NCI-H524 (cell line): Measurements from ENCODE around the gene CHD2.
"Not testable (repeated sequence)": the region's sequence is repeated elsewhere in the genome, so short reads cannot be mapped to it uniquely, and the experiment has no call there.

ENCODE experiments used
- DNase-seq, 2 experiments: peaks; one replicate each; lab custom pipeline; 2025; lab: John Stamatoyannopoulos, UW

Gene CHD2

DNA sequence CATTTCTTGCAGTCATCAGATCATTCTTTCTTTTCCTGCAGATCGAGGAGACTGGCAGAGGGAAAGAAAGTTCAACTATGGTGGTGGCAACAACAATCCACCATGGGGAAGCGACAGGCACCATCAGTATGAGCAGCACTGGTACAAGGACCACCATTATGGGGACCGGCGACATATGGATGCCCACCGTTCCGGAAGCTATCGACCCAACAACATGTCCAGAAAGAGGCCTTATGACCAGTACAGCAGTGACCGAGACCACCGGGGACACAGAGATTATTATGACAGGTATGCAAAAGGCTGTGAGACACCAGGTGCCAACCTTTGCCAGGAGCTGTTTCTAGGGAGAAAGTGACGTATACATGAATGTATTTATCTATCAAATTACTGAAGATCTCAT is 119.8 kb downstream of the CHD2 start:
- DNase-seq = no peak

DNA sequence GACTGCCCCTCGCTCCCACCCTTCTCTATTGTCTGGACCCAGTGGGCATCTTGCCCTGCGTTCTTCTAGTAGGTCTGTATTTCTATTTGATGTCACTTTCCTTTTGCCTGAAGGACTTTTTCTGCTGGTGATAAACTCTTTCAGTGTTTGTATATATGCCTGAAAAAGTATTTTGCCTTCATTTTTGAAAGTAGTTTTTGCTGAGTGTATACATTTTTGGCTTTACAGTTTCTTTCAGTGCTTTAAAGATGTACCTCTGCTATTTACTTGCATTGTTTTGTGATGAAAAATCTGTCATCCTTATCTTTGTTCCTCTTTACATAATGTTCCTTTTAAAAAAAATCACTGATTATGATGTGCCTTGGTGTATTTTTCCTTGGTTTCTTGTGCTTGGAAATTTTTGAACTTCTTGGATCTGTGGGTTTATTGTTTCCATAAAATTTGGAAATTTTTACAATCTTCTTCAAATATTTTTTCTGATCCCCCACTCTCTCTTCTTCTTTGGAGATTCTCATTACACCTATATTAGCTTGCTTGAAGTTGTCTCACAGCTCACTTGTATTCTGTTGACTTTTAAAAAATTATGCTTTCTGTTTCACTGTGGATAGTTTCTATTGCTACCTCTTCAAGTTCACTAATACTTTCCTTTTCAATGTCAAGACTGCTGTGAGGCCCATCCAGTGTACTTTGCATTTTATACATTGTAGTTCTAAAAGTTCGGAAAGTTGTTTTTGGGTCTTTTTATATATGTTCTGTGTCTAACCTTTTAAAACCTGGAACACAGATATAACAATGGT is 121.0 kb downstream of the CHD2 start:
- no peak for DNase-seq

DNA sequence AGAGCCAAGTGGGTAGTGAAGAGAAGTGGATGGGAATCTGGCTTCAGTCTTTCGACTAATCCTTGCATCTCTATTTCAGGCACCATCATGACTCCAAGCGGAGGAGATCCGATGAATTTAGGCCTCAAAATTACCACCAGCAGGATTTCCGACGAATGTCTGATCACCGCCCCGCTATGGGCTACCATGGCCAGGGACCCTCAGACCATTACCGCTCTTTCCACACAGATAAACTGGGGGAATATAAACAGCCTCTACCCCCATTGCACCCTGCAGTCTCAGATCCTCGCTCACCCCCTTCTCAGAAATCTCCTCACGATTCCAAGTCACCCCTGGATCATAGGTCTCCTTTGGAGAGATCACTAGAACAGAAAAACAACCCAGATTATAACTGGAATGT is 124.2 kb downstream of the CHD2 start:
- no peak for DNase-seq

DNA sequence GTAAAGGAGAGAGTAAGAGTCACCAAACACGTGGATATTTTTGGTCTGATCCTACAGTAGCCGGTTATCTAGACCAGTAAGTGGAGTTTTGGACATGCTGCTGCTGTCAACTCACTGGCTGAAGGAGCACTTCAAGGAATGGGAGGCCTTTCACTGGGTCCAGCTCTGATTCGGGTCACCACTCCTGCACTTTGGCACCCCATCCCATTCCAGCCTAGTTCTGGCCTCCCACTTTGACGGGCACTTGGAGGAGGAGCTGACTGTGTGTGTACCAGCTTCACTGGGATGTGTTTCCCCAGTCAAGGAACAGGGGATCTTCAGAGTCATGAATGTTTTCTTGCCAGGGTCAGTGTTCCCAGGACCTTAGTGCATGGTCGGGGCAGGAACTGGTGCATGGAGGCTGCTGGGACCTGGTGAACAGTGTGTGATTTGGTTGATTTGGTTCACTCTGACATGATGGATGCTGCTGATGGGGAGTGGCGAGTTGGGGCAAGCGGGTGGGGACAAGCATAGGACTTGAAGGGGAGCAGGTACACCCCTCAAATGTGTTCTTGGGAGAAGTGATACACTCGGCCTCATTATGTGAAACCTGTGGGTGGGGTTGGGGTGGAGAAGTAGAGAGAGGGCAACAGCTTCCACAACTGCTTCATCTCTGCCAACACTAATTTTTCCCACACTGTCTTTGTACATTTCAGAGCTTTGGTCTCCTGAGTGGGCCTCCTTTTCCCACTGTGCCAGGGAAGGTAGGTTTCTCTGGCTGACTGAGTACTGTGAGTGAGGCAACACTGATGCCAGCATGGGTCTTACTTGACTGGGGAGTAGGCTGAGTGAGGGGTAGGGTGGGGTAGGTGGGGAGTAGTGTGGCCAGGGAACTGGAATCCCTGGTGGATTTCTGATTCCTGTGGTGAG is 124.8 kb downstream of the CHD2 start:
- DNase-seq = no peak

DNA sequence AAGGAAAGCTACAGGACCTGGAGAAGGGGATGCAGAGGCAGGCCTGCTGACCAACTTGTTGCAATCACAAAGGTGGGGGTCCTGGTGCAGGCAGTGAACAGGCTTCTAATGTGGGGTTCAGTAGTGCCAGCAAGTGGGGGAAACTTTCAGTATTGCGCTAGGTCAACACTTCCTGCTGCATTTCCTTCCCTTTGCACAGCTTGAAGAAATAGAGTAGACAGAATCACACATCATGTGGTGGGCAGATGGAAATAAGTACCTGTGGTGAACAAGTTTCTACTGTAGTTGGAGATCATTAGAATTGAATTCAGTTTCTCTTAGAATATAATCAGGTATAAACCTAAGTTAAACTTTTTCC is 125.5 kb downstream of the CHD2 start:
- DNase-seq = no peak

DNA sequence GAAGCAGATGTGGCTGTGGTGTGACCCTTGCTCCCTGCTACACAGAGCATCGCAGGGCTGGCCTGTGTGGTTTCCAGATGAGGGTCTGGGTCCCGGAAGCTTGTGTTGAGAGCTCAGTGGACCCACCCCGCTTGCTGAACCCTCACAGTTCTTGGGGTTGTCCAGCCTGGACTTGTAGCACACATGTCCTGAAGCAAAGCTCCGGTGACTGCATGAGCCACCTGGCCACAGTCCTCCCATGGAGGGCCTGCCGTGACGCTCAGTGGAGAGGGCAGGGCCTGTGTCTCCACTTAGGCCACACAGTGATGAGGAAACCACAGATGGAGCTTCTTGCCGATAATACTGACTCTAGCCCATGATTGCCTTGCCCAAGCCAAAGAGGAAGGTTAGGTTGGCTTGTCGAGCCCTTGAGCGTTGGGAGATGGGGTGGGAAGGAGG is 126.3 kb downstream of the CHD2 start:
- peak in 1 of 2 experiments; percentile 11 for DNase-seq

DNA sequence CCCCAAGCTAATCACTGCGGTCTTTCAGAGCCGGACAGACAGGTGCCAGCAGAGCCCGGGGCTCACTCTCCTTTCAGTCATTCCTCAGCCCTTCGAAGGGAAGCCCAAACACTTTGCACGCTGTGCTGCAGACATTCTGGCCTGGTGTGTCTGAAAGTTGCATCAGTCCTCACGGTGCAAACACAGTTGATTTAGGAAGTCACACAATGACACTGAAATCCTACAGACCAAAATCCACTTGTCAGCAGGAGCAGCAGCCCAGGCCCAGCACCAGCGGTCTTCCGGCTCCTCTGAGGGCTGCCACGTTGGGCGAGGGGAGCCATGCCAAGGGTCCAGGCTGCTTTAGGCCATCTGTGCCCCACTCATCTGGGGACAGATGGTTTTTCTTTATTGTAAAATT is 127.3 kb downstream of the CHD2 start:
- peak; percentile 18 to 61 for DNase-seq

DNA sequence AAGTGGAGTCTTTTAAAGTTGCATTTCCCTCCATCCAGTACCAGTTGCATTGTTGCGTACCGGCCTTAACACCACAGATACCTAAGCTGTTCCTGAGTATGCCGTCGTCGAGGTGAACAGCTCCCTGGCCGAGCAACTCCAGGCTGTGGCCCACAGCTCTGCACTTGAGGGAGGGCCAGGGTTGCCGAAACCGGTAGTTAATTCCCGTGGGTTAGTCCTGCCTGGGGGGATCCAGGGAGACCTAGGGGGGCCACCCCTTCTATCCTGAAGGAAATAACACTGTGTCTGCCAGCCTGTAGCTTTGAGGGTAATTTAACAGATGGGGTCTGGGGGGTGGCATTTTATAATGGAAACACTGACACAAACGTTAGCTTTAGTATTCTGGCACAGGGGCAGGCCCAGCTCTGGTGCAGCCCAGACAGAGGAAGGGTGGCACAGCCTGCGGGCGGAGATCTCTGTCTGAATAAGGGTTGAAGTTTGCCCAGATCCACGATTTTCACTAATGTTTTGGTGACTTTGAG is 128.0 kb downstream of the CHD2 start:
- DNase-seq = peak in 1 of 2 experiments; percentile 29

DNA sequence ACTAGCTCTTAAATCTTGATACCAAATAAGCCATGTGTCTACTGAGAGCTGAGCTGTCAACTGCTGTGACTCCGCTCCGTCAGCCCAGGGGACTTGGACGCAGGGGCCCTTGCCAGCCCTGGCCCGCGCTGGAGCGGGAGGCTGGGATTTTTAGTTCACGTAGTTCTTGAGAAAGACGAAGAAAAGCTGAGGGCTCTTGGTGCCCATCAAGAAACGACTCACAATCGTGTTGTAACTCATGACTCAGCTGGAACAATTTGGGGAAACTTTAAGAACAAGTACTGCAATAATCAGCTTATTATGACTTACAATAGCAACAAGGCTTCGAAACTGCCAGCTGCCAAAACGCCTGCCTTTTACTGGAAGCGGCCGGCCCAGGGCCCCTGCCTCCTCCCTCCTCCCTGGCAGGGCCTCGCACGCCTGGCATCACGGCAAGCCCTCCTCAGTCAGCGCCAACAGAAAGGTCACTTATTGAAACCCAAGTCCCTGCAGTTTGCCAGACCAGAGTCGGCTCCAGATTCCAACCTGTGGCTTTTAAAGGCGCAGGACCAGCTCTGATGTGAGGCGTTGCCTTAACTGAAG is 128.6 kb downstream of the CHD2 start:
- no peak for DNase-seq

DNA sequence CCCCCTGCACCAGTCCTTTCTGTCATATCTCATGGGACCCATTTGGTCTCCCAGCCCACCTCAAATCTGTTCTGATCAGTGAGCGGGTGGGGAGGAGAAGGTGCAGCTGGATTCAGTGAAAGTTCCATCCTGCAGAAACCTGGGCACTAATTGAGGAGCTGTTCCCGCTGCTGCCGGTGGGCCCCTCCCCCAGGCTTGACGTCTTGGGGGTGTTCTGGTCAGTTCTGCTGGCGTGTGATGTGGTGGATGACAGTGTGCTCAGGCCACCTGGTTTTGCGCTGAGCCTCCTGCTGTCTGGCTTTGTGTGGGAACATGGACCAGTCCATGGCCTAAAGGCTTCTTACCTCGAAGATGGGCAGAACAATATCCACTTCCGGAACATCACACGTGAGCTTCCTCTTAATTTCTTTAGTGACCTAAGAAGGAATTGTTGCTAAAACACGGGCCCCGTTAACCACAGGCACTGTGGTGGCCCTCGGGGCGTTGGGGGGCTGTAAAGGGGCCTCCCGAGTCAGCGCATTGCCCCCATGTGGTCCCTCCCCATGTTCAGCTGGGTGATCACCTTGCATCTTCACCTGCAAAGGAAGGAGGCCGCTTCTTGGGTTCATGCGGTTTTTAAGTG is 129.2 kb downstream of the CHD2 start:
- peak in 1 of 2 experiments; percentile 29 for DNase-seq

DNA sequence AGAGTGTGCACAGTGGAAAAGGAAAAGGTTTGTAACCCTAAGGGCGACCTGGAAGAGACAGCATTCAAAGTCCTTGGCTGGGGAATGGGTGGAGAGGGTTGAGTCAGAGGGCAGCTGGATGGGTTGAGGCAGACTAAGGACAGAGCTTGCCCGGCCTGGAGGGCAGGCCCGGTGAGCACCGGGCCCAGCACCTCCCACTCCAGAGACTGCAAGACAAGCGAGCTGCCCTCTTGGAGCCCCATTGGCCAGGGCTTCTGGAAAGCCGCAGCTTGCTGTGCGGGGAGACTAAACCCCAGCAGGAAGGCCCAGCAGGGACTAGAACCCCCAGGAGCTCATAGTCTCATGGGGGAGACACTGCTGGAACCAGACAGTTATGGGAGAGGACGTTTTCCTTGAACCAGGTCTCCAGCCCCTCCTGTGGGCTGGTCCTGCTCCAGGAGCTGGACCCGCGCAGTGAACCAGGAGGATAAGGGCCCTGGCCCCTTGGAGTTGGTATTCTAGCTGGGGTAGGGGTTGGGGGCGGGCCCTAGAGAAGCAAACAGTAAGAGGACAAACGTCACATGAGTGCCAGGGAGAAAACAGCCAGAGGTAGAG is 129.8 kb downstream of the CHD2 start:
- no peak for DNase-seq

DNA sequence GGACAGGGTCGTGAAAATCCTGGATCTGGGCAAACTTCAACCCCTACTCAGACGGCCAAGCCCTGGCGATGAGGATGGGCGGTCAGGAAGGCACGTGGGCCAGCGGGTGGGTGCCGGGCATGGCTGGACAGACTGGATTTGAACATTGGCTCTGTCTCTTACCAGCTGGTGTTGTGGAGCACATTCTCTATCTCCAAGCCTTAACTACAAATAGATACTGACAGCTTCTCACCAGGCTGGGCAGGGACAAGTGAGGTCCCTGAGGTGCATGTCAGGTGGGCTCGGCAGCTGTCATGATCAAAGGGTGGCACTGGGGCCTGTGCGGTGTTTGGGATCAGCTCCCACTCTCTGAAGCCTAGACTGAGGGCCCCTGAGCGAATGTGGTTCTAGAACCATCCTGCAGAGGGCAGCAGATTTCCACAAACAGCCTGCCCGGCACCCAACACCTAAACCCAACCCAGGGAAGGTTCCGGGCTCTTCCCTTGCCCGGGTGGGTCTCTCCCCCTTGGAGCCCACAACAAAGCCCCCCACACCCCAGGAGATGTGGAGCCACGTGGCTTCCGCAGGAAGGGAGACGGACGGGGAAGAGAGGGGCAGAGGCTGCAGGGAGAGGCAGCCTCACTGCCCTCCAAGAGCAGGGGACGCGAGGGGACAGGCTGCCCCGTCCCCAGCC is 130.4 kb downstream of the CHD2 start:
- DNase-seq = peak; percentile 41 to 76

DNA sequence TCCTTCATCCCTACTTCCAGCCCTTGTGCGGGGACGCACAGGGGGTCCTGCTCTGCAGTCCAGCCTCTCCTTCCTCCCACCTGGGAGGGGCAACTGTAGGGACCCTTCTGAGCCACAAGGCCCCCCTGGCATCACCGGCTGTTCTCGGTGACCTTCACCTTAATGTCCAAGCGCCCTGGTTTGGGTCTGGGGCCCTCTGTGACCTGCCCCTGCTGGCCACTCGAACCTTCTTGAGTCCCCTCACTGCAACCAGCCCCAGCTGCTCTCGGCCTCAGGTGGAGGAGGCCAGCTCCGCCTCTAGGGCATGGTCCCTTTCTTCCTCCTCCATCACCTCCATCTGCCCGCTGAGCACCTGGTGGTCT is 131.0 kb downstream of the CHD2 start:
- DNase-seq = no peak

DNA sequence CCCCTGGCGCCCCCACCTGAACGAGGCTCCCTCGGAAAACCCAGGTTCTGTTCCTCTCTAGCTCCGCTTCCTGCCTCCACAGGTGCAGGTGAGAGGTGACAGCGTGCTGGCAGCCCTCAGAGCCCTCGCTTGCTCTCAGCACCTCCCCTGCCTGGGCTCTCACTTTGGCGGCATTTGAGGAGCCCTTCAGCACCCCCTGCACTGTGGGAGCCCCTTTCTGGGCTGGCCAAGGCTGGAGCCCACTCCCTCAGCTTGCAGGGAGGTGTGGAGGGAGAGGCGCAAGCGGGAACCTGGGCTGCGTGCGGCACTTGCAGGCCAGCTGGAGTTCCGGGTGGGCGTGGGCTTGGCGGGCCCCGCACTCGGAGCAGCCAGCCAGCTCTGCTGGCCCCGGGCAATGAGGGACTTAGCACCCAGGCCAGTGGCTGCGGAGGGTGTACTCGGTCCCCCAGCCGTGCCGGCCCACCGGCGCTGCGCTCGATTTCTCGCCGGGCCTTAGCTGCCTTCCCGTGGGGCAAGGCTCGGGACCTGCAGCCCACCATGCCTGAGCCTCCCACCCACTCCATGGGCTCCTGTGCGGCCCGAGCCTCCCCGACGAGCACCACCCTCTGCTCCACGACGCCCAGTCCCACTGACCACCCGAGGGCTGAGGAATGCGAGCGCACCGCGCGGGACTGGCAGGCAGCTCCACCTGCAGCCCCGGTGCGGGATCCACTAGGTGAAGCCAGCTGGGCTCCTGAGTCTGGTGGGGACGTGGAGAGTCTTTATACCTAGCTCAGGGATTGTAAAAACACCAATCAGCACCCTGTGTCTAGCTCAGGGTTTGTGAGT is 131.6 kb downstream of the CHD2 start:
- not testable (repeated sequence) for DNase-seq

DNA sequence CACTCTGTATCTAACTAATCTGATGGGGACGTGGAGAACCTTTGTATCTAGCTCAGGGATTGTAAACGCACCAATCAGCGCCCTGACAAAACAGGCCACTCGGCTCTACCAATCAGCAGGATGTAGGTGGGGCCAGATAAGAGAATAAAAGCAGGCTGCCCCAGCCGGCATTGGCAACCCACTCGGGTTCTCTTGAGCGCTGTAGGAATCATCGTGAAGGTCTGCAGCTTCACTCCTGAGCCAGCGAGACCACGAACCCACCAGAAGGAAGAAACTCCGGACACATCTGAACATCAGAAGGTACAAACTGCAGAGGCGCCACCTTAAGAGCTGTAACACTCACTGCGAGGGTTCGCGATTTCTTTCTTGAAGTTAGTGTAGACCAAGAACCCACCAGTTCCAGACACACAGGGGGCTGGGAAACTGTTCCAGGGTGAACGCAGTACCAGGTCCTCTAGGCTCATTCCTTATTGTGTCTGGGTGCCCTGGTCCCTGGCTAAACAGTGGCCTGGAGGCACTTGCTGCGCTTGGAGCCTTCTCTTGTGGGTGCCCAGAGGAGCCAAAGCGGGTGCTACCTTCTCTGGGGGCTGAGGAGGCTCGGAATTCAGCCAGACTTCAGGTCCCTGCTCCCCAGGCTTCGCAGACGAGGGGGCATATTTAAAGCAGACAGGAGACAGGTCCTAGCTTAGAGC is 132.5 kb downstream of the CHD2 start:
- not testable (repeated sequence) for DNase-seq

DNA sequence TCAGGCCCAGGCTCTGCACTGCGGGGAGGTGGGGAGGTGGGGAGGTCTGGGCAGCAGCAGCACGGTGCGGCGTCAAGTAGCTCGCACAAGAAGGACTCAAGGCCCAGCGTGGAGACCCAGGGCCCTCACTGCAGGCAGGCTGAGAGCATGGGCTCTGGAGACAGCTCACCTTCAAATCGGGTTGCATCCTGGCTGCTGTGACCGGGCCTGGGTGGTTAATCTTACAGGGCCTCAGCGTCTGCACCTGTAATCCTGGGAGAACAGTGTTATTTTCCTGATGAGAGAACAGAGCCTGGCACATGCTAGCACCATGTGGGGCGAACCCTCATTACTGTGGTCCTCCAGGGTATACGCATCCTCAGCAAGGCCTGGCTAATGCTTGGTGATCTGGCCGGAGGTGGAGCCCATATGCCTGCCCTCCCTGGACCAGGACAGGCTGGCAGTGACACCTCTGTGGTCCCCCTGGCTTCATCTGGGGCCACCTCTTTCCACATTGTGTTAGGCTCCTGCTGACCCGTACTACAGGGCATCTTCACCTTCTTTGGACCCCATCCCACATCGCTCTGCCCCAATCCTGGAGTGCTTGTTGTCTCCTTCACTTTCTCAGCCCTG is 133.4 kb downstream of the CHD2 start:
- DNase-seq = no peak

DNA sequence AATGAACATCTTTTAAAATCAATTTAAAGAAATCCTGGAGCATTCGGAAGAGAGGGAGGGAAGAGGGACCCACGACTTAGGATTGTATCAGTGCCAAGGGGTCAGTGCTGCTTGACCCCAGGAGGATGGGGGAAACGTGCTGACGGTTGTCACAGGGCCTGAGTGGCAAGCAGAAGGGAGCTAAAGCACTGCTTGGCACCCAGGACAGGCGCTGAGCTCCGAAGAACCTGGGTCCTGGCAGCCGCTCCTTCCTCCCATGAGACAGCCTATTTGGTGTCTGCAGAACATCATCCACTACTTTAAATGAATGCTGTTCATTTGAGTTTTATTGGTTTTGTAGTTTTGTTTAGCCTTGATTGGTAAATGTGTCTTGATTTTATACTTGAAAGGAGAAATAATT is 134.4 kb downstream of the CHD2 start:
- DNase-seq = no peak

DNA sequence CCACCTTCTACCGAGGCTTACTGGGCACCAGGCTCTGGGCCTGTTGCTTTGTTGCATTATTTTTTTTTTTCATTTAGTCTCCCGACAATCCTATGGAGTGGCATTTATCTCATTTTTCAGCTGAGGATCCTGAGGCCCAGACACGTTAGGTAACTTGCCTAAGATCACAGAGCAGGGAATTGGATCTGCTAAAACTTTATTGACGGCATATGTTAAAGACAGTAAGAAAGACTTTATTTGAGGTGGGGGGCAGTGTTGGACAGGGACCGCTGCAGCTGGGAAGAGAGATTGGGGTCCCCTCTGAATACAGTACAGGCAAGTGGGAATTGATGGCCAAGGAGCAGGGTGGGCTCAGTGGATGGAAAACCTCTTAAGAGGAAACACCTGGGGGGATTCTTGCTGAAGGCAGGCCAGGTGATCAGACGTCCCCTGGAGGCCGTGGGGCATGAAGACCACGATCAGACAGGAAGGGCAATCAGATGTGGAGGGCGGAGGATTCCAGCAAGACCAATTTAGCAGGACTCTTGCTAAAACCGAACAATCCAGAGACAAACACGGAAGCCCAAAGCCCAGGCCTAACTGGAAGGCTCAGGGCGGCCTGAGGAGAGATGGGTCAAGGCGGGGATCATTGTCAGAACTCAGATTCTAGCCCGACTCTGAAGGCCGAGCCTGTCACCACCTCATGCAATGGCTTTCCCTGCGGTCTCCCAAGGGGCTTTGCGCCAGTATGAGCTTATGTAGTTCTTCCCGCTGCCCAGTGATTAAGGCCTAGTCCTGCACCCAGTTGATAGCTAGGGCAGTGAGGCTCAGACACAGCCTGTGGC is 135.2 kb downstream of the CHD2 start:
- peak in 1 of 2 experiments; percentile 40 for DNase-seq
